Ectodermal cell (in vitro differentiated cells): Measurements from ENCODE around the gene GOLGA6L26.
"Not testable (repeated sequence)": the region's sequence is repeated elsewhere in the genome, so short reads cannot be mapped to it uniquely, and the experiment has no call there.

Experiments
- H3K27ac ChIP-seq: 2 replicates; pipeline ENCODE4 v1.7.0; 2013; ENCODE audit warnings: mild to moderate bottlenecking, low read depth, low read length; ENCODE audit not compliant: insufficient read depth, poor library complexity, severe bottlenecking
- H3K27me3 ChIP-seq: 2 replicates; pipeline ENCODE4 v1.7.0; 2013; ENCODE audit warnings: mild to moderate bottlenecking, low read length; ENCODE audit not compliant: insufficient read depth, control insufficient read depth, poor library complexity, severe bottlenecking
- H3K36me3 ChIP-seq: one replicate; pipeline ENCODE4 v1.7.0; 2013; ENCODE audit warnings: low read length; ENCODE audit not compliant: control insufficient read depth, insufficient read depth
- H3K4me1 ChIP-seq: one replicate; pipeline ENCODE4 v1.7.0; 2013; ENCODE audit warnings: low read length; ENCODE audit not compliant: control insufficient read depth, insufficient read depth
- H3K4me3 ChIP-seq: 2 replicates; pipeline ENCODE4 v1.7.0; 2013; ENCODE audit warnings: low read depth, low read length, control low read depth; ENCODE audit not compliant: insufficient read depth
- H3K9me3 ChIP-seq: 2 replicates; pipeline ENCODE4 v1.7.0; 2013; ENCODE audit warnings: mild to moderate bottlenecking, low read length, moderate library complexity; ENCODE audit not compliant: control insufficient read depth
- WGBS, 2 experiments: methylation state at CpG; one replicate each; pipeline ENCODE4 v1.1.7; 2013; ENCODE audit warnings: missing lambda C conversion rate in 2 of 2; 5-methylcytosine and 5-hydroxymethylcytosine counted together

The GOLGA6L26 gene

GRCh38 chr15:23362622-23363021 is 28.6 kb upstream of the GOLGA6L26 start:
- WGBS, 2 experiments: 83% methylated on average over 1 of the region's 5 CpGs; no CpG with 5 or more reads in 1 of the 2 experiments
- not testable (repeated sequence) for H3K27ac ChIP-seq, H3K4me1 ChIP-seq, H3K36me3 ChIP-seq, H3K9me3 ChIP-seq, H3K27me3 ChIP-seq, H3K4me3 ChIP-seq

GRCh38 chr15:23354448-23354847 is 20.5 kb upstream of the GOLGA6L26 start, which contains the start of gene GOLGA8S:
GOLGA8S (plus strand) TSS chr15:23354748; CDS start chr15:23354810, 62 bp downstream.
- H3K9me3 ChIP-seq, H3K36me3 ChIP-seq, H3K27ac ChIP-seq, H3K27me3 ChIP-seq, H3K4me3 ChIP-seq, H3K4me1 ChIP-seq: not testable (repeated sequence)
- no CpG with 5 or more reads among the region's 8 CpGs for WGBS, 2 experiments

- H3K27ac ChIP-seq, H3K27me3 ChIP-seq, H3K36me3 ChIP-seq, H3K4me1 ChIP-seq, H3K9me3 ChIP-seq, H3K4me3 ChIP-seq: not testable (repeated sequence)
- WGBS, 2 experiments: 93% methylated on average over 13 of the region's 13 CpGs
Measured at GRCh38 chr15:23311233-23311632, 22.8 kb downstream of the GOLGA6L26 start.

GRCh38 chr15:23305921-23306320 is 28.1 kb downstream of the GOLGA6L26 start:
- not testable (repeated sequence) for H3K9me3 ChIP-seq, H3K4me1 ChIP-seq, H3K27me3 ChIP-seq, H3K27ac ChIP-seq, H3K36me3 ChIP-seq, H3K4me3 ChIP-seq
- 89 to 90% methylated on average over 7 of the region's 7 CpGs for WGBS, 2 experiments

- not testable (repeated sequence) for H3K36me3 ChIP-seq, H3K9me3 ChIP-seq, H3K27ac ChIP-seq, H3K4me1 ChIP-seq, H3K27me3 ChIP-seq
- WGBS, 2 experiments: 72 to 79% methylated on average over 4 of the region's 4 CpGs
- H3K4me3 ChIP-seq: peak overlapping the region; percentile 21
Measured at GRCh38 chr15:23304805-23305204, 29.2 kb downstream of the GOLGA6L26 start.

- H3K9me3 ChIP-seq, H3K4me1 ChIP-seq, H3K27ac ChIP-seq, H3K36me3 ChIP-seq, H3K27me3 ChIP-seq: not testable (repeated sequence)
- WGBS, 2 experiments: 33 to 36% methylated on average over 7 of the region's 7 CpGs
- peak overlapping the region; percentile 21 for H3K4me3 ChIP-seq
Measured at GRCh38 chr15:23304267-23304666, 29.7 kb downstream of the GOLGA6L26 start.

- H3K27me3 ChIP-seq, H3K4me1 ChIP-seq, H3K36me3 ChIP-seq, H3K9me3 ChIP-seq, H3K27ac ChIP-seq: not testable (repeated sequence)
- 24 to 26% methylated on average over 38 to 39 of the region's 55 CpGs for WGBS, 2 experiments
- peak overlapping the region; percentile 21 for H3K4me3 ChIP-seq
Measured at GRCh38 chr15:23303654-23304053, 30.3 kb downstream of the GOLGA6L26 start.

GRCh38 chr15:23303246-23303645 is 30.8 kb downstream of the GOLGA6L26 start:
- not testable (repeated sequence) for H3K4me3 ChIP-seq, H3K9me3 ChIP-seq, H3K27me3 ChIP-seq, H3K36me3 ChIP-seq, H3K4me1 ChIP-seq, H3K27ac ChIP-seq
- no CpG with 5 or more reads among the region's 33 CpGs for WGBS, 2 experiments
